CD8-positive, alpha-beta memory T cell (primary cell): Measurements from ENCODE around the gene SPAST. TPM values are rescaled to one million over a fixed set of nuclear protein-coding genes. Genes with fewer than 3 reads are reported as not detected.
"Not testable (repeated sequence)": the region's sequence is repeated elsewhere in the genome, so short reads cannot be mapped to it uniquely, and the experiment has no call there.

ENCODE experiments used
- CTCF ChIA-PET: fragments of 350-600 bp; sonication (Branson Sonifier 250); formaldehyde crosslinking; loops from one replicate; lab custom pipeline; 2021; ENCODE audit warnings: antibody characterized with exemption; lab: Charles Lee
- POLR2A ChIA-PET: fragments of 350-600 bp; sonication (Branson Sonifier 250); formaldehyde crosslinking; loops from one replicate; lab custom pipeline; 2021; ENCODE audit warnings: antibody characterized with exemption; lab: Charles Lee
- DNase-seq, 5 donors: peaks; one replicate each; pipeline versions ENCODE4 v3.0.0 to v3.0.0-alpha.2; 2020 to 2022; ENCODE audit warnings: mixed read lengths in 1 of 5
- H3K27ac ChIP-seq: one replicate; pipeline ENCODE4 v1.7.0; 2013; ENCODE audit warnings: low read depth, mild to moderate bottlenecking, low read length, moderate library complexity
- H3K27me3 ChIP-seq: 2 replicates; pipeline ENCODE4 v1.7.0; 2013; ENCODE audit warnings: low read length, mild to moderate bottlenecking; ENCODE audit not compliant: insufficient read depth, poor library complexity, severe bottlenecking
- H3K36me3 ChIP-seq: 2 replicates; pipeline ENCODE4 v1.7.0; 2013; ENCODE audit warnings: mild to moderate bottlenecking, low read length, moderate library complexity; ENCODE audit not compliant: insufficient read depth
- H3K4me1 ChIP-seq: 2 replicates; pipeline ENCODE4 v1.7.0; 2013; ENCODE audit warnings: mild to moderate bottlenecking, low read length, moderate library complexity; ENCODE audit not compliant: insufficient read depth
- H3K4me3 ChIP-seq: 2 replicates; pipeline ENCODE4 v1.7.0; 2013; ENCODE audit warnings: mild to moderate bottlenecking, low read length
- H3K9me3 ChIP-seq: 2 replicates; pipeline ENCODE4 v1.7.0; 2013; ENCODE audit warnings: mild to moderate bottlenecking, low read length
- H3K27ac Mint-ChIP-seq, 8 donors: one replicate each; pipeline ENCODE4 v1.8.0; 2020 to 2021; ENCODE audit warnings: mixed read lengths in 8 of 8, mild to moderate bottlenecking in 6 of 8, inconsistent platforms in 3 of 8, moderate library complexity in 3 of 8
- H3K27me3 Mint-ChIP-seq, 2 donors: one replicate each; pipeline ENCODE4 v1.8.0; 2020 to 2021; ENCODE audit warnings: mixed read lengths in 2 of 2, mild to moderate bottlenecking in 1 of 2, moderate library complexity in 1 of 2
- H3K36me3 Mint-ChIP-seq, 3 donors: one replicate each; pipeline ENCODE4 v1.8.0; 2020 to 2021; ENCODE audit warnings: mixed read lengths in 3 of 3, inconsistent platforms in 1 of 3, mild to moderate bottlenecking in 1 of 3
- H3K4me1 Mint-ChIP-seq, 3 donors: one replicate each; pipeline ENCODE4 v1.8.0; 2020 to 2021; ENCODE audit warnings: mixed read lengths in 3 of 3, inconsistent platforms in 1 of 3, mild to moderate bottlenecking in 1 of 3
- H3K4me3 Mint-ChIP-seq, 7 donors: one replicate each; pipeline ENCODE4 v1.8.0; 2020 to 2021; ENCODE audit warnings: mixed read lengths in 7 of 7, mild to moderate bottlenecking in 6 of 7, moderate library complexity in 4 of 7, inconsistent platforms in 2 of 7
- H3K9me3 Mint-ChIP-seq, 5 donors: one replicate each; pipeline ENCODE4 v1.8.0; 2020 to 2022; ENCODE audit warnings: mixed read lengths in 5 of 5, mild to moderate bottlenecking in 3 of 5, moderate library complexity in 2 of 5, inconsistent platforms in 1 of 5
- polyA plus RNA-seq: library from polyadenylated mRNA; unstranded; fragments of 300-500 nt; fragmentation: Illumina TruSeq; gene quantifications from one replicate; pipeline ENCODE4 v1.2.3, GENCODE V29; 2021
- total RNA-seq, 2 experiments: library from RNA; stranded (reverse); gene quantifications; one replicate each; pipeline ENCODE4 v1.2.3, GENCODE V29; 2021

SPAST gene
- total and polyA plus RNA-seq, 3 experiments from 2014 or later, result 10.6 to 20.4 (median 19.7) TPM

- H3K4me1 ChIP-seq, H3K9me3 ChIP-seq, H3K36me3 Mint-ChIP-seq, H3K4me3 ChIP-seq, H3K9me3 Mint-ChIP-seq, H3K4me1 Mint-ChIP-seq, H3K4me3 Mint-ChIP-seq, H3K27me3 ChIP-seq, H3K27ac ChIP-seq, POLR2A ChIA-PET, H3K27ac Mint-ChIP-seq, H3K27me3 Mint-ChIP-seq, H3K36me3 ChIP-seq, DNase-seq: not testable (repeated sequence)
- CTCF ChIA-PET, result interaction anchor here (1.1 kb wide), 1 partner anchor 9 kb away, joined by 4 read pairs; the partner anchor contains the start of gene SPAST
Measured at GRCh38 chr2:32054583-32054982, 8.8 kb upstream of the SPAST start.

GRCh38 chr2:32058130-32058529 is 5.2 kb upstream of the SPAST start:
- Mint-ChIP-seq H3K27me3 (no peaks in the 10 kb centered on the region), H3K4me1 (peaks cover 10 to 12% (median 10%) of the 10 kb centered on the region in 3 donors), H3K4me3 (peak overlapping the region in 1 of 7 donors; percentile 61), H3K27ac (no peak overlapping the region), H3K36me3 (peaks cover 0 to 2% (median 0%) of the 10 kb centered on the region in 3 donors), H3K9me3 (no peaks in the 10 kb centered on the region)
- H3K36me3 ChIP-seq, result no peaks in the 10 kb centered on the region
- H3K27me3 ChIP-seq, result no peaks in the 10 kb centered on the region
- no peak for DNase-seq
- ChIA-PET CTCF (interaction anchor here (0.9 kb wide), 1 partner anchor 17 kb away, joined by 3 read pairs; no protein-coding TSS in a partner anchor), POLR2A (no interaction called here)
- no peak overlapping the region for H3K4me3 ChIP-seq
- peaks cover 5% of the 10 kb centered on the region for H3K4me1 ChIP-seq
- H3K9me3 ChIP-seq, result no peaks in the 10 kb centered on the region
- no peak overlapping the region for H3K27ac ChIP-seq

DNA sequence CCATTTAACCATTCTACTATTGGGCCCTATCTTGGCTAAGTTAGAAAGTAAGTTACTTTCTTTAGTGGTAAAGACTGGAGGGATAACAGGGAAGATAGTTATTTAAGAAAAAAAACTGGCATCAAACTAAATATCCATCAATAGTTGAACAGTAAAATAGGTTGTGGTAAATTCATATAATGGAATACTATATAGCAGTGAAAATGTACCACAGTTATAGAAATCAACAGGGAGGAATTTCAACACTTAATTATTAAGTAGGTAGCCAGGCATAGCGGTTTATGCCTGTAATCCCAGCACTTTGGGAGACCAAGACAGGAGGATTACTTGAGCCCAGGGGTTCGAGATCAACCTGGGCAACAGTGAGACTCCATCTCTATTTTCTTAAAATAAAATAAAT is 3.1 kb upstream of the SPAST start:
- Mint-ChIP-seq H3K4me3 (peak overlapping the region in 1 of 7 donors; percentile 69), H3K9me3 (no peaks in the 10 kb centered on the region), H3K4me1 (peaks cover 16 to 24% (median 20%) of the 10 kb centered on the region in 3 donors), H3K27me3 (no peaks in the 10 kb centered on the region), H3K27ac (no peak overlapping the region), H3K36me3 (peaks cover 0 to 9% (median 0%) of the 10 kb centered on the region in 3 donors)
- ChIA-PET CTCF (no interaction called here), POLR2A (no interaction called here)
- DNase-seq, result no peak
- H3K27ac ChIP-seq, result no peak overlapping the region
- H3K4me1 ChIP-seq, result peaks cover 14% of the 10 kb centered on the region
- no peaks in the 10 kb centered on the region for H3K9me3 ChIP-seq
- H3K27me3 ChIP-seq, result no peaks in the 10 kb centered on the region
- no peak overlapping the region for H3K4me3 ChIP-seq
- no peaks in the 10 kb centered on the region for H3K36me3 ChIP-seq

GRCh38 chr2:32061430-32061829 is 1.9 kb upstream of the SPAST start:
- peak overlapping the region; percentile 23 to 99 (median 80) for H3K4me3 Mint-ChIP-seq
- CTCF ChIA-PET, result interaction anchor here (1.4 kb wide), 1 partner anchor 13 kb away, joined by 3 read pairs; no protein-coding TSS in a partner anchor
- no peak for DNase-seq

DNA sequence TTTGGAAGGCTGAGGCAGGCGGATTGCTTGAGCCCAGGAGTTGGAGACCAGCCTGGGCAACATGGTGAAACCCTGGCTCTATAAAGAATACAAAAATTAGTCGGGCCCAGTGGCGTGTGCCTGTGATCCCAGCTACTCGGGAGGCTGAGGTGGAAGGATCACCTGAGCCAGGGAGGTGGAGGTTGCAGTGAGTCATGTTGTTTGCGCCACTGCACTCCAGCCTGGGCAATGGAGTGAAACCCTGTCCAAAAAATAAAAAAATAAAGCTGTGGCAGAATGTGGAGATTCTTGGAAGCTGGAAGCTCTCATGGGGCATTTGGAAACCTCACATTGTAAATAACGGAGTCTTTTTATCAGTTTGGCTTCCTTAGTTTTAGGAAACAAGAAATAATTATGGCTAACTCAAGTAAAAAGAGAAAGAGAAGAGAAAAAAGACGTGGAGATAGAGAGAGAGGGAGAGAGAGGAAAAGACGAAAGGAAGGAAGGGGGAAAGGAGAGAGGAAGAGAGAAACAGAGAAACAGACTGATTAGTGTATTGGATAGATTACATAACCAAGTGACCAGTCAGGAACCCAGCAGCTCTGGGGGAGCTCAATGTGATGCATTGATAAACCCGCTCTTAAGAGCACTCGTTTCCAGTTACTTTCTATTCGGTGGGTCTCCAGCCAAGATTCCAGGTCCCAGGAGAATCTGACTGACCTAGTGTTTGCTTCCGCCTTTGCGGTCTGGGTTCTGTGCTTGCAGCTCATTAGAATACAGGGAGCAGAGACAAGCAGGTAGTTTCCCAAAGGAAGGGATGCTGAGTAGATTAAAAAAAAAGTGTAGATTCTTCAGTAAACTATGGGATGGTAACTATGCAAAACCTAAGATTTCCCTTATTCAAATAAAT is 1.1 kb upstream of the SPAST start:
- Mint-ChIP-seq H3K27ac (peak overlapping the region in 7 of 8 donors; percentile 70 to 98 (median 96)), H3K4me3 (peak overlapping the region; percentile 94 to 100 (median 98)), H3K9me3 (no peaks in the 10 kb centered on the region), H3K36me3 (peaks cover 0 to 16% (median 1%) of the 10 kb centered on the region in 3 donors), H3K27me3 (no peaks in the 10 kb centered on the region), H3K4me1 (peaks cover 25 to 38% (median 34%) of the 10 kb centered on the region in 3 donors)
- no peaks in the 10 kb centered on the region for H3K36me3 ChIP-seq
- H3K27ac ChIP-seq, result peak overlapping the region; percentile 78
- CTCF ChIA-PET, result interaction anchor here (0.9 to 2.4 kb wide), 5 partner anchors 8 to 54 kb away, joined by 3 to 8 read pairs (median 5); partner anchors contain the start of gene DPY30
- H3K4me1 ChIP-seq, result peaks cover 18% of the 10 kb centered on the region
- H3K4me3 ChIP-seq, result peak overlapping the region; percentile 92
- DNase-seq, result no peak
- POLR2A ChIA-PET, result interaction anchor here (0.6 to 3.1 kb wide), 4 partner anchors 23 to 301 kb away, joined by 3 to 24 read pairs (median 4); partner anchors contain the start of genes DPY30 and SLC30A6
- no peaks in the 10 kb centered on the region for H3K27me3 ChIP-seq
- H3K9me3 ChIP-seq, result no peaks in the 10 kb centered on the region

More at GRCh38 chr2:32061430-32061829, 1.9 kb upstream of the SPAST start:
- peaks cover 0 to 16% (median 0%) of the 10 kb centered on the region in 3 donors for H3K36me3 Mint-ChIP-seq
- H3K27ac ChIP-seq, result no peak overlapping the region
- H3K9me3 ChIP-seq, result no peaks in the 10 kb centered on the region
- no peaks in the 10 kb centered on the region for H3K27me3 ChIP-seq
- H3K36me3 ChIP-seq, result no peaks in the 10 kb centered on the region
- H3K4me1 Mint-ChIP-seq, result peaks cover 23 to 36% (median 32%) of the 10 kb centered on the region in 3 donors
- H3K27ac Mint-ChIP-seq, result peak overlapping the region in 1 of 8 donors; percentile 81
- H3K4me1 ChIP-seq, result peaks cover 18% of the 10 kb centered on the region
- no peaks in the 10 kb centered on the region for H3K27me3 Mint-ChIP-seq
- H3K4me3 ChIP-seq, result no peak overlapping the region
- no peaks in the 10 kb centered on the region for H3K9me3 Mint-ChIP-seq
- POLR2A ChIA-PET, result interaction anchor here (3.1 kb wide), 1 partner anchor 22 kb away, joined by 24 read pairs; the partner anchor contains the start of gene DPY30

GRCh38 chr2:32064021-32064601 is 755 bp downstream of the SPAST start:
- peak overlapping the region; percentile 94 to 100 (median 98) for H3K4me3 Mint-ChIP-seq
- no peaks in the 10 kb centered on the region for H3K27me3 Mint-ChIP-seq
- peaks cover 0 to 18% (median 2%) of the 10 kb centered on the region in 3 donors for H3K36me3 Mint-ChIP-seq
- Histone ChIP-seq H3K9me3 (no peaks in the 10 kb centered on the region), H3K4me1 (peaks cover 18% of the 10 kb centered on the region), H3K27ac (peak overlapping the region; percentile 84), H3K4me3 (peak overlapping the region; percentile 86), H3K36me3 (no peaks in the 10 kb centered on the region), H3K27me3 (no peaks in the 10 kb centered on the region)
- peak in 2 of 5 donors; percentile 6 to 32 for DNase-seq
- peak overlapping the region; percentile 85 to 98 (median 94) for H3K27ac Mint-ChIP-seq
- H3K4me1 Mint-ChIP-seq, result peaks cover 27 to 42% (median 42%) of the 10 kb centered on the region in 3 donors
- POLR2A ChIA-PET, result interaction anchor here (1.0 to 3.1 kb wide), 4 partner anchors 25 to 101 kb away, joined by 3 to 24 read pairs (median 4); partner anchors contain the start of genes DPY30, MEMO1 and SLC30A6
- H3K9me3 Mint-ChIP-seq, result no peaks in the 10 kb centered on the region
- CTCF ChIA-PET, result interaction anchor here (1.0 to 2.4 kb wide), 6 partner anchors 10 to 102 kb away, joined by 3 to 8 read pairs (median 6); partner anchors contain the start of genes DPY30 and SLC30A6

DNA sequence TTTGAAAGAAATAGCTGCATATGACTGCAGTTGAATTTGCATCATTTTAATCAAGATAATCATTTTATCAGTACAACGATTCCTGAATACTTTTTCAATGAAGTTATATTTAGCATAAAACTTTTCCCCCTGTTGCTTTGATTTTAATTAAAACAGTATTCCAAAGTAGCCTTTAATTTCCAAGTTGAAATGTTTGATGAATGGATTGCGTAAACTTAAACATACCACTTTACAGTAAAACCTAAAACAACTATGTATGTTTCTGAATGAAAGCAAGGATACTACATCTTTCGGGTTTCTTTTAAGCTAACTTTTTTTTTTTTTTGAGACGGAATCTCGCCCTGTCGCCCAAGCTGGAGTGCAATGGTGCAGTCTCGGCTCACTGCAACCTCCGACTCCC is 1.4 kb downstream of the SPAST start:
- no peak for DNase-seq
- Histone ChIP-seq H3K36me3 (no peaks in the 10 kb centered on the region), H3K27ac (peak overlapping the region; percentile 84), H3K4me3 (peak overlapping the region; percentile 86), H3K4me1 (peaks cover 18% of the 10 kb centered on the region), H3K27me3 (no peaks in the 10 kb centered on the region), H3K9me3 (no peaks in the 10 kb centered on the region)
- Mint-ChIP-seq H3K4me1 (peaks cover 27 to 45% (median 42%) of the 10 kb centered on the region in 3 donors), H3K4me3 (peak overlapping the region; percentile 94 to 100 (median 98)), H3K9me3 (no peaks in the 10 kb centered on the region), H3K27ac (peak overlapping the region in 7 of 8 donors; percentile 77 to 92 (median 87)), H3K36me3 (peaks cover 0 to 19% (median 2%) of the 10 kb centered on the region in 3 donors), H3K27me3 (no peaks in the 10 kb centered on the region)
- ChIA-PET CTCF (interaction anchor here (1.6 kb wide), 1 partner anchor 101 kb away, joined by 6 read pairs; the partner anchor contains the start of gene SLC30A6), POLR2A (interaction anchor here (1.4 to 3.1 kb wide), 3 partner anchors 25 to 101 kb away, joined by 3 to 24 read pairs (median 5); partner anchors contain the start of genes DPY30 and SLC30A6)
